Measurements from ENCODE around the gene TTC14. TPM values are rescaled to one million over a fixed set of nuclear protein-coding genes. Genes with fewer than 3 reads are reported as not detected.

The TTC14 gene
- total and polyA plus RNA-seq, 12 donors, result 6.3 to 23.3 (median 11.3) TPM

GRCh38 chr3:180600473-180600872, 1.5 kb upstream of the TTC14 start:
- DNase-seq (no peak), ATAC-seq (no peak)
- H3K9me3 ChIP-seq, result peaks cover 0 to 5% (median 0%) of the 10 kb centered on the region in 11 donors
- no peak overlapping the region for H3K4me3 ChIP-seq
- no peak overlapping the region for H3K27ac ChIP-seq
- peaks cover 0 to 24% (median 17%) of the 10 kb centered on the region in 9 donors for H3K36me3 ChIP-seq
- H3K4me1 ChIP-seq, result peaks cover 0 to 22% (median 14%) of the 10 kb centered on the region in 9 donors
- intact Hi-C loops (cut with DNase I), result loop anchor here in 2 of 10 donors (10.0 kb wide), 1 partner anchor 384 kb away; the partner anchor contains the start of gene DNAJC19 (in 2 of the 2)
- peaks cover 0 to 29% (median 7%) of the 10 kb centered on the region in 7 donors for H3K27me3 ChIP-seq
- WGBS, 2 donors, result 95 to 97% methylated on average over 15 of the region's 15 CpGs
- TF ChIP-seq CTCF (IDR thresholded peaks at IDR 0.05), result no peak

GRCh38 chr3:180611006-180611405, 9.0 kb downstream of the TTC14 start:
- intact Hi-C loops (cut with DNase I), result no loop called here
- 79 to 92% methylated on average over 1 of the region's 1 CpG for WGBS, 2 donors
- no peak overlapping the region for H3K27ac ChIP-seq
- no peaks in the 10 kb centered on the region for H3K9me3 ChIP-seq
- H3K4me1 ChIP-seq, result no peaks in the 10 kb centered on the region
- no peaks in the 10 kb centered on the region for H3K27me3 ChIP-seq
- H3K36me3 ChIP-seq, result peaks cover 0 to 85% (median 58%) of the 10 kb centered on the region in 9 donors
- ATAC-seq, result no peak
- no peak for TF ChIP-seq CTCF (IDR thresholded peaks at IDR 0.05)
- H3K4me3 ChIP-seq, result no peak overlapping the region
- DNase-seq, result no peak

- TF ChIP-seq CTCF (IDR thresholded peaks at IDR 0.05), result no peak
- 91 to 93% methylated on average over 5 of the region's 5 CpGs for WGBS, 2 donors
- intact Hi-C loops (cut with DNase I), result no loop called here
- H3K4me1 ChIP-seq, result no peaks in the 10 kb centered on the region
- ATAC-seq (no peak), DNase-seq (no peak)
- H3K27ac ChIP-seq, result no peak overlapping the region
- H3K4me3 ChIP-seq, result no peak overlapping the region
- H3K9me3 ChIP-seq, result no peaks in the 10 kb centered on the region
- H3K27me3 ChIP-seq, result no peaks in the 10 kb centered on the region
- peaks cover 0 to 71% (median 47%) of the 10 kb centered on the region in 9 donors for H3K36me3 ChIP-seq
Observed at GRCh38 chr3:180612364-180612763, 10.4 kb downstream of the TTC14 start.

DNA sequence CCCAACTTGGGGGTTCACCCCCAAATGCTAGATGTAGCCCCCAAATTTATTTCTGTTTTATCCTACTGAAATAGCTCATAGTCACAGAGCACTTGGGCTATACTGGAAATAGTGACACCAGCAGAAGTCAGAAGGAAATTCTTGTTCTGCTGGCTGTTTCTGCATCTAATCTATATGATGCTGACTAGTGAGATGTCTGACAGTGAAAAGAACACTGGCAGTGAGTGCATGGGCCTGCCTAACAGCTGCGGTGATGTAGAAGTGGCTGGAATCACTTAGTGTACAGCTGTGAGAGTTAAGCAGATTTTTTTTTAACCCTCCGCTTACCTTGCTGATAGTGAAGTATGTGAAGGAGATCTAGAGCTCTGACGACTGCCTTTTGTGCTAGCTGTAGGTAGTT, 14.0 kb downstream of the TTC14 start:
- no peak for TF ChIP-seq CTCF (IDR thresholded peaks at IDR 0.05)
- Histone ChIP-seq H3K9me3 (peaks cover 0 to 6% (median 0%) of the 10 kb centered on the region in 11 donors), H3K27me3 (no peaks in the 10 kb centered on the region), H3K36me3 (peaks cover 0 to 37% (median 12%) of the 10 kb centered on the region in 9 donors), H3K4me1 (no peaks in the 10 kb centered on the region), H3K27ac (no peak overlapping the region), H3K4me3 (no peak overlapping the region)
- ATAC-seq, result no peak
- no peak for DNase-seq
- WGBS, 2 donors, result 37 to 46% methylated on average over 3 of the region's 3 CpGs
- intact Hi-C loops (cut with DNase I), result no loop called here
